ENCODE measurements around the gene GSK3B. TPM values are rescaled to one million over a fixed set of nuclear protein-coding genes. Genes with fewer than 3 reads are reported as not detected.

Gene GSK3B
- polyA plus RNA-seq, 3 donors = 16.2 to 20.6 (median 20.5) TPM

DNA sequence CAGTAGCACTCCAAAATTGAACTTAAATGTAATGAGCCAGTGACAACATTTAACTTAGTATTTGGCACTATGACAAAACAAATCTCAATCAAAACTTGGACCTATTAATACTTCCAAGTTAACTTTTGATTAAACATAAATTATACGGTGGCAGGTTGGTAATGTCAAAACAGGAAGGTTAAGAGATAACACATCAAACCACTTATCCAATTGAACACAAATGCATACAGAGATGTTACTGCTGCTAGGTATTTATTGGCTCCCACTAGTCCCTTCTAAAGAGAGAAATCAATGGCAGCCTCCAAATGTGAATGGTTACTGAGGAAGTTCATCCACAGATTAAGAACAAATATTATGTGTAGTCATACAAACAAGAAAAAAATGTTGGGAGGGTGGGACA is 1.8 kb downstream of the GSK3B start:
- Mint-ChIP-seq H3K4me3 (no peak overlapping the region), H3K27me3 (ENCODE audit: low read depth in 3 of 3) (no peaks in the 10 kb centered on the region), H3K4me1 (peaks cover 30% of the 10 kb centered on the region), H3K27ac (no peak overlapping the region), H3K9me3 (no peaks in the 10 kb centered on the region), H3K36me3 (peaks cover 3 to 4% of the 10 kb centered on the region in 2 donors)
- Histone ChIP-seq H3K9ac (ENCODE audit: insufficient read depth, low read length, poor library complexity, severe bottlenecking) (peak overlapping the region; percentile 48), H3K79me2 (ENCODE audit: insufficient read depth, low read length) (peaks cover 80% of the 10 kb centered on the region), H3K27me3 (ENCODE audit: control insufficient read depth in 2 of 2, insufficient read depth in 2 of 2, low read length in 2 of 2) (no peaks in the 10 kb centered on the region), H3K9me3 (replicated peaks in 1 of 2; ENCODE audit: control insufficient read depth in 1 of 2, insufficient read depth in 1 of 2, low read length in 2 of 2) (no peaks in the 10 kb centered on the region), H3K27ac (ENCODE audit: low read depth in 1 of 2, low read length in 2 of 2) (peak overlapping the region in 1 of 2 donors; percentile 96), H3K4me2 (replicated peaks; ENCODE audit: extremely low read depth, low read length, poor library complexity, severe bottlenecking) (peak overlapping the region; percentile 84), H4K20me1 (ENCODE audit: insufficient read depth, low read length) (peaks cover 63% of the 10 kb centered on the region), H3K4me3 (replicated peaks in 1 of 3; ENCODE audit: low read depth in 2 of 3, low read length in 3 of 3) (peak overlapping the region; percentile 85 to 97 (median 94)), H3K4me1 (ENCODE audit: control insufficient read depth in 1 of 2, insufficient read depth in 2 of 2, low read length in 2 of 2) (peaks cover 27 to 57% of the 10 kb centered on the region in 2 donors), H2AFZ (ENCODE audit: insufficient read depth, low read depth, low read length, poor library complexity, severe bottlenecking) (no peak overlapping the region), H3K36me3 (replicated peaks in 1 of 2; ENCODE audit: control insufficient read depth in 1 of 2, insufficient read depth in 2 of 2, low read length in 2 of 2) (no peaks in the 10 kb centered on the region)
- no peak for TF ChIP-seq CTCF (IDR thresholded peaks at IDR 0.05)
- DNase-seq = no peak
- intact Hi-C loops (cut with micrococcal nuclease) = loop anchor here (10.0 kb wide), 5 partner anchors 262 to 652 kb away; partner anchors contain the start of genes GTF2E1 (in 2 of the 2), RABL3 (in 2 of the 2), CFAP91 (in 1 of the 2) and NDUFB4 (in 1 of the 2)
- WGBS (ENCODE audit: insufficient coverage) = no CpG with 5 or more reads among the region's 1 CpG

GRCh38 chr3:120090422-120090821 is 3.8 kb downstream of the GSK3B start:
- no peaks in the 10 kb centered on the region for H3K9me3 Mint-ChIP-seq
- intact Hi-C loops (cut with micrococcal nuclease) = loop anchor here (10.0 kb wide), 5 partner anchors 264 to 654 kb away; partner anchors contain the start of genes GTF2E1 (in 2 of the 2), RABL3 (in 2 of the 2), CFAP91 (in 1 of the 2) and NDUFB4 (in 1 of the 2)
- Histone ChIP-seq H3K27me3 (ENCODE audit: control insufficient read depth in 2 of 2, insufficient read depth in 2 of 2, low read length in 2 of 2) (no peaks in the 10 kb centered on the region), H3K9ac (ENCODE audit: insufficient read depth, low read length, poor library complexity, severe bottlenecking) (no peak overlapping the region), H3K36me3 (replicated peaks in 1 of 2; ENCODE audit: control insufficient read depth in 1 of 2, insufficient read depth in 2 of 2, low read length in 2 of 2) (no peaks in the 10 kb centered on the region), H3K4me2 (replicated peaks; ENCODE audit: extremely low read depth, low read length, poor library complexity, severe bottlenecking) (peak overlapping the region; percentile 84), H3K9me3 (replicated peaks in 1 of 2; ENCODE audit: control insufficient read depth in 1 of 2, insufficient read depth in 1 of 2, low read length in 2 of 2) (no peaks in the 10 kb centered on the region), H3K79me2 (ENCODE audit: insufficient read depth, low read length) (peaks cover 83% of the 10 kb centered on the region), H2AFZ (ENCODE audit: insufficient read depth, low read depth, low read length, poor library complexity, severe bottlenecking) (no peak overlapping the region), H3K4me3 (replicated peaks in 1 of 3; ENCODE audit: low read depth in 2 of 3, low read length in 3 of 3) (peak overlapping the region in 2 of 3 experiments; percentile 94 to 97), H3K4me1 (ENCODE audit: control insufficient read depth in 1 of 2, insufficient read depth in 2 of 2, low read length in 2 of 2) (peaks cover 18 to 47% of the 10 kb centered on the region in 2 donors), H3K27ac (ENCODE audit: low read depth in 1 of 2, low read length in 2 of 2) (peak overlapping the region in 1 of 2 donors; percentile 7), H4K20me1 (ENCODE audit: insufficient read depth, low read length) (peaks cover 83% of the 10 kb centered on the region)
- no peak overlapping the region for H3K4me3 Mint-ChIP-seq
- no peak for DNase-seq
- 73% methylated on average over 1 of the region's 1 CpG for WGBS (ENCODE audit: insufficient coverage)
- H3K36me3 Mint-ChIP-seq = peaks cover 3 to 8% of the 10 kb centered on the region in 2 donors
- TF ChIP-seq CTCF (IDR thresholded peaks at IDR 0.05) = no peak
- no peaks in the 10 kb centered on the region for H3K27me3 Mint-ChIP-seq (ENCODE audit: low read depth in 3 of 3)
- peaks cover 24% of the 10 kb centered on the region for H3K4me1 Mint-ChIP-seq
- no peak overlapping the region for H3K27ac Mint-ChIP-seq

Measured in CD14-positive monocyte (primary cell).